T-helper 2 cell (primary cell): Measurements from ENCODE around the gene PKNOX2.

ENCODE experiments used
- DNase-seq, 5 experiments: peaks; one replicate each; pipeline versions ENCODE4 v3.0.0 to v3.0.0-alpha.2; 2012 to 2022

The PKNOX2 gene

GRCh38 chr11:125451400-125452124 is 287.0 kb downstream of the PKNOX2 start:
- no peak for DNase-seq

- no peak for DNase-seq
These were observed 287.5 kb downstream of the PKNOX2 start for GRCh38 chr11:125452125-125452470.

- no peak for DNase-seq
These were observed 289.5 kb downstream of the PKNOX2 start for GRCh38 chr11:125454047-125454446.

- DNase-seq: no peak
These were observed 291.3 kb downstream of the PKNOX2 start for GRCh38 chr11:125455851-125456250.

GRCh38 chr11:125457814-125458343 is 293.3 kb downstream of the PKNOX2 start:
- no peak for DNase-seq

GRCh38 chr11:125460275-125460674 is 295.7 kb downstream of the PKNOX2 start:
- no peak for DNase-seq

- no peak for DNase-seq
These were observed 299.2 kb downstream of the PKNOX2 start for GRCh38 chr11:125463590-125464269.

GRCh38 chr11:125464270-125464662 is 299.7 kb downstream of the PKNOX2 start:
- DNase-seq: no peak

GRCh38 chr11:125464666-125465065 is 300.1 kb downstream of the PKNOX2 start:
- no peak for DNase-seq

- DNase-seq: no peak
These were observed 300.7 kb downstream of the PKNOX2 start for GRCh38 chr11:125465255-125465654.

- no peak for DNase-seq
These were observed 301.1 kb downstream of the PKNOX2 start for GRCh38 chr11:125465701-125466100.

GRCh38 chr11:125468025-125468424 is 303.5 kb downstream of the PKNOX2 start:
- no peak for DNase-seq

GRCh38 chr11:125468852-125469251 is 304.3 kb downstream of the PKNOX2 start:
- DNase-seq: no peak

- no peak for DNase-seq
These were observed 305.8 kb downstream of the PKNOX2 start for GRCh38 chr11:125470355-125470754.

- DNase-seq: no peak
These were observed 312.2 kb downstream of the PKNOX2 start for GRCh38 chr11:125476721-125477120.

- DNase-seq: no peak
These were observed 314.6 kb downstream of the PKNOX2 start for GRCh38 chr11:125479137-125479536.

- DNase-seq: no peak
These were observed 317.0 kb downstream of the PKNOX2 start for GRCh38 chr11:125481531-125481930.
